Natural killer cell (primary cell): ENCODE measurements around the gene BTBD6. TPM values are rescaled to one million over a fixed set of nuclear protein-coding genes. Genes with fewer than 3 reads are reported as not detected.

Experiments
- ATAC-seq, 3 donors: fragments of 150-1000 bp in 2 of 3; fragments of 200-7000 bp in 1 of 3; cut with Tn5 transposase; 1 replicate in 1 of 3; 2 replicates in 2 of 3; pipeline ENCODE4 v1.10.0; 2021; ENCODE audit warnings: mild to moderate bottlenecking in 2 of 3, moderate library complexity in 2 of 3
- DNase-seq, 2 donors: peaks; one replicate each; pipeline versions ENCODE4 v3.0.0 to v3.0.0-alpha.2; 2013 to 2021; ENCODE audit warnings: mixed read lengths in 1 of 2
- H3K27ac ChIP-seq: one replicate; pipeline ENCODE4 v1.5.1; 2013; ENCODE audit warnings: mild to moderate bottlenecking, low read length
- H3K27me3 ChIP-seq: one replicate; pipeline ENCODE4 v1.6.1; 2013; ENCODE audit warnings: low read length; ENCODE audit not compliant: control insufficient read depth, insufficient read depth
- H3K36me3 ChIP-seq: one replicate; pipeline ENCODE4 v1.6.1; 2013; ENCODE audit warnings: low read length; ENCODE audit not compliant: control insufficient read depth, insufficient read depth
- H3K4me1 ChIP-seq: one replicate; pipeline ENCODE4 v1.6.1; 2013; ENCODE audit warnings: low read length; ENCODE audit not compliant: control insufficient read depth, insufficient read depth
- H3K4me3 ChIP-seq: one replicate; pipeline ENCODE4 v1.5.1; 2013; ENCODE audit warnings: low read length
- H3K9me3 ChIP-seq: one replicate; pipeline ENCODE4 v1.6.1; 2013; ENCODE audit warnings: low read length; ENCODE audit not compliant: control insufficient read depth, insufficient read depth
- H3K27ac Mint-ChIP-seq, 2 donors: one replicate each; pipeline ENCODE4 v1.8.0; 2022; ENCODE audit warnings: mild to moderate bottlenecking in 2 of 2, mixed read lengths in 2 of 2, moderate library complexity in 1 of 2
- H3K27me3 Mint-ChIP-seq, 2 donors: one replicate each; pipeline ENCODE4 v1.8.0; 2022; ENCODE audit warnings: low read depth in 2 of 2, mixed read lengths in 2 of 2
- H3K36me3 Mint-ChIP-seq: one replicate; pipeline ENCODE4 v1.8.0; 2022; ENCODE audit warnings: mixed read lengths
- H3K4me1 Mint-ChIP-seq, 2 donors: one replicate each; pipeline ENCODE4 v1.8.0; 2022; ENCODE audit warnings: mixed read lengths in 2 of 2
- H3K4me3 Mint-ChIP-seq: one replicate; pipeline ENCODE4 v1.8.0; 2022; ENCODE audit warnings: mild to moderate bottlenecking, moderate library complexity, mixed read lengths
- H3K9me3 Mint-ChIP-seq, 2 donors: one replicate each; pipeline ENCODE4 v1.8.0; 2022; ENCODE audit warnings: mixed read lengths in 2 of 2
- CTCF ChIP-seq: fragments of 200-600 bp; IDR thresholded peaks from one replicate; pipeline ENCODE4 v1.8.0; 2022; ENCODE audit warnings: antibody characterized with exemption
- WGBS: methylation state at CpG from one replicate; pipeline ENCODE4 v1.1.7; 2013; ENCODE audit warnings: missing lambda C conversion rate; ENCODE audit not compliant: insufficient coverage; 5-methylcytosine and 5-hydroxymethylcytosine counted together
- intact Hi-C: fragments of 100-400 bp; cut with micrococcal nuclease; formaldehyde crosslinking; loops from one replicate; pipeline ENCODE4 v1.14.2; 2022
- total RNA-seq, 4 donors: library from RNA; stranded (reverse); fragments of 120-200 nt in 1 of 4; gene quantifications; one replicate each; pipeline versions ENCODE4 v1.2.3 to v1.2.4, GENCODE V29; 2013 to 2022

The BTBD6 gene
- total RNA-seq, 3 donors from 2014 or later (not counting 1 experiment from before 2014, with no cell fraction given): 30.9 to 48.7 (median 44.2) TPM

GRCh38 chr14:105224845-105225570 lies 23.3 kb upstream of the BTBD6 start:
- Histone ChIP-seq H3K36me3 (peaks cover 24% of the 10 kb centered on the region), H3K4me3 (no peak overlapping the region), H3K9me3 (no peaks in the 10 kb centered on the region), H3K4me1 (no peaks in the 10 kb centered on the region), H3K27ac (no peak overlapping the region), H3K27me3 (no peaks in the 10 kb centered on the region)
- TF ChIP-seq CTCF: no peak
- WGBS: 94% methylated on average over 11 of the region's 11 CpGs
- intact Hi-C loops: no loop called here
- Mint-ChIP-seq H3K9me3 (no peaks in the 10 kb centered on the region), H3K27me3 (no peaks in the 10 kb centered on the region), H3K27ac (no peak overlapping the region), H3K36me3 (no peaks in the 10 kb centered on the region), H3K4me1 (no peaks in the 10 kb centered on the region), H3K4me3 (no peak overlapping the region)
- no peak for ATAC-seq
- no peak for DNase-seq

DNA sequence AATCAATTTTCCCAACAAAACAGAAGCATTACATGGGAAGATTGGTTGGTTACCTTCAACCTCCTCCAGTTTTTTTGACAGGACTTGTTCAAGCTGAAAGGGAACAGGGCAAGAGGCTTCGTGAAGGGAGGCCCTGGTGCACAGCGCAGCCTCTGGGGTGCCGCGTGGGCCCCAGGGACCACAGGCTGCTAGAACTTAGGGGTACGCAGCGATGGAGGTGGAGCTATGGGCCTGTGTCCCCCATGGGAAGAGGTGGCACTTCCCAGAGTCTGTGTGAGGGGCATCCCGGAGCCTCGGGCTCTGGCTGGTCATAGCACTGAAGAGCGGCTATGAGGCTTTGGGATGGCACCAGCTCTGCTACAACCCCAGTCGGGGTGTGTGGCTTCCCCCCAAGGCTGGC lies 22.1 kb upstream of the BTBD6 start:
- Histone ChIP-seq H3K4me3 (no peak overlapping the region), H3K36me3 (peaks cover 12% of the 10 kb centered on the region), H3K4me1 (no peaks in the 10 kb centered on the region), H3K27me3 (no peaks in the 10 kb centered on the region), H3K27ac (no peak overlapping the region), H3K9me3 (no peaks in the 10 kb centered on the region)
- Mint-ChIP-seq H3K27ac (no peak overlapping the region), H3K4me3 (no peak overlapping the region), H3K36me3 (no peaks in the 10 kb centered on the region), H3K27me3 (no peaks in the 10 kb centered on the region), H3K9me3 (no peaks in the 10 kb centered on the region), H3K4me1 (no peaks in the 10 kb centered on the region)
- WGBS: 92% methylated on average over 10 of the region's 10 CpGs
- intact Hi-C loops: no loop called here
- no peak for TF ChIP-seq CTCF
- no peak for DNase-seq
- no peak for ATAC-seq

- peaks cover 7% of the 10 kb centered on the region for H3K36me3 ChIP-seq
- intact Hi-C loops: no loop called here
- no peaks in the 10 kb centered on the region for H3K27me3 Mint-ChIP-seq
- no peak for TF ChIP-seq CTCF
- no peak for ATAC-seq
- H3K9me3 ChIP-seq: no peaks in the 10 kb centered on the region
- no peak overlapping the region for H3K27ac Mint-ChIP-seq
- no peaks in the 10 kb centered on the region for H3K27me3 ChIP-seq
- DNase-seq: no peak
- H3K4me3 Mint-ChIP-seq: no peak overlapping the region
- no peak overlapping the region for H3K4me3 ChIP-seq
- no peaks in the 10 kb centered on the region for H3K4me1 Mint-ChIP-seq
- 98% methylated on average over 13 of the region's 14 CpGs for WGBS
- H3K36me3 Mint-ChIP-seq: no peaks in the 10 kb centered on the region
- H3K9me3 Mint-ChIP-seq: no peaks in the 10 kb centered on the region
- H3K4me1 ChIP-seq: no peaks in the 10 kb centered on the region
- H3K27ac ChIP-seq: no peak overlapping the region
These were observed 21.0 kb upstream of the BTBD6 start for GRCh38 chr14:105227346-105227745.

- H3K4me1 Mint-ChIP-seq: no peaks in the 10 kb centered on the region
- Histone ChIP-seq H3K27ac (no peak overlapping the region), H3K36me3 (peaks cover 7% of the 10 kb centered on the region), H3K27me3 (no peaks in the 10 kb centered on the region), H3K4me3 (no peak overlapping the region), H3K9me3 (no peaks in the 10 kb centered on the region), H3K4me1 (no peaks in the 10 kb centered on the region)
- DNase-seq: no peak
- no peaks in the 10 kb centered on the region for H3K36me3 Mint-ChIP-seq
- no peak overlapping the region for H3K27ac Mint-ChIP-seq
- no peaks in the 10 kb centered on the region for H3K27me3 Mint-ChIP-seq
- 93% methylated on average over 17 of the region's 17 CpGs for WGBS
- no peak for TF ChIP-seq CTCF
- H3K9me3 Mint-ChIP-seq: no peaks in the 10 kb centered on the region
- no peak overlapping the region for H3K4me3 Mint-ChIP-seq
- intact Hi-C loops: no loop called here
- ATAC-seq: no peak
These were observed 19.8 kb upstream of the BTBD6 start for GRCh38 chr14:105228562-105228961.
